Measurements from ENCODE around the gene PRR19. TPM values are rescaled to one million over a fixed set of nuclear protein-coding genes. Genes with fewer than 3 reads are reported as not detected.

PRR19 gene
- polyA plus RNA-seq (2013, experiment 1 of 2) = 2.2 TPM
- 2.0 TPM for polyA plus RNA-seq (2013, experiment 2 of 2)

- Histone ChIP-seq H3K18ac (ENCODE audit: low read length) (peak within 1 kb of the TSS; percentile 100), H3K9ac (ENCODE audit: low read depth, low read length, poor library complexity) (peak within 1 kb of the TSS; percentile 100), H2BK15ac (ENCODE audit: low read length) (peak within 1 kb of the TSS; percentile 99), H2BK120ac (ENCODE audit: low read depth, low read length) (peak within 1 kb of the TSS; percentile 96), H3K4ac (ENCODE audit: low read length) (peak within 1 kb of the TSS; percentile 97), H3K9me3 (replicated peaks in 1 of 2; ENCODE audit: control insufficient read depth in 2 of 2, insufficient read depth in 1 of 2, low read depth in 1 of 2, low read length in 2 of 2) (no peaks in the 10 kb centered on the region), H3K79me1 (ENCODE audit: low read depth, low read length) (peaks cover 2% of the 10 kb centered on the region), H2AFZ (ENCODE audit: low read length) (peak within 1 kb of the TSS; percentile 90), H4K8ac (ENCODE audit: low read depth, low read length) (peak within 1 kb of the TSS; percentile 82), H2BK12ac (ENCODE audit: low read length) (peak within 1 kb of the TSS; percentile 82), H3K4me3 (ENCODE audit: low read length in 2 of 2) (peak within 1 kb of the TSS; percentile 93 to 96), H3K23ac (ENCODE audit: low read depth, low read length, poor library complexity) (peak within 1 kb of the TSS; percentile 91), H2AK5ac (ENCODE audit: low read depth, low read length) (peak within 1 kb of the TSS; percentile 73), H3K14ac (ENCODE audit: low read length) (peak within 1 kb of the TSS; percentile 99), H2BK5ac (ENCODE audit: low read length) (peak within 1 kb of the TSS; percentile 98), H4K91ac (ENCODE audit: low read depth, low read length, poor library complexity) (peak within 1 kb of the TSS; percentile 79), H3K27ac (replicated peaks; ENCODE audit: low read length) (peak within 1 kb of the TSS; percentile 87), H3K4me1 (ENCODE audit: control insufficient read depth in 2 of 2, insufficient read depth in 1 of 2, low read depth in 1 of 2, low read length in 2 of 2) (peaks cover 10 to 13% of the 10 kb centered on the region in 2 donors), H3K36me3 (replicated peaks in 1 of 2; ENCODE audit: control insufficient read depth in 2 of 2, insufficient read depth in 2 of 2, low read length in 2 of 2) (peaks cover 15 to 37% of the 10 kb centered on the region in 2 donors), H3K4me2 (ENCODE audit: insufficient read depth, low read length, poor library complexity, severe bottlenecking) (peak within 1 kb of the TSS; percentile 78), H3K27me3 (ENCODE audit: control insufficient read depth in 3 of 3, insufficient read depth in 3 of 3, low read depth in 1 of 3, low read length in 3 of 3) (no peaks in the 10 kb centered on the region)
- no CpG with 5 or more reads among the region's 21 CpGs for WGBS, 2 donors (ENCODE audit: extremely low coverage in 2 of 2, insufficient read length in 2 of 2, insufficient replicate concordance in 1 of 2)
- DNase-seq (ENCODE audit: low spot score) = no peak
Measured at GRCh38 chr19:42301646-42302203, at the start of gene PRR19. TSS of gene PRR19 (plus strand) at chr19:42302132. CDS start at chr19:42309585, 7,453 bp downstream.

GRCh38 chr19:42252365-42253244 lies 49.3 kb upstream of the PRR19 start:
- Histone ChIP-seq H3K27me3 (ENCODE audit: control insufficient read depth in 3 of 3, insufficient read depth in 3 of 3, low read depth in 1 of 3, low read length in 3 of 3) (no peaks in the 10 kb centered on the region), H2AFZ (ENCODE audit: low read length) (no peak overlapping the region), H2AK5ac (ENCODE audit: low read depth, low read length) (peak overlapping the region; percentile 88), H3K27ac (replicated peaks; ENCODE audit: low read length) (peak overlapping the region; percentile 68), H3K18ac (ENCODE audit: low read length) (peak overlapping the region; percentile 95), H2BK5ac (ENCODE audit: low read length) (peak overlapping the region; percentile 90), H3K23ac (ENCODE audit: low read depth, low read length, poor library complexity) (peak overlapping the region; percentile 89), H3K79me1 (ENCODE audit: low read depth, low read length) (peaks cover 38% of the 10 kb centered on the region), H2BK15ac (ENCODE audit: low read length) (peak overlapping the region; percentile 92), H4K91ac (ENCODE audit: low read depth, low read length, poor library complexity) (no peak overlapping the region), H3K4me2 (ENCODE audit: insufficient read depth, low read length, poor library complexity, severe bottlenecking) (peak overlapping the region; percentile 91), H2BK120ac (ENCODE audit: low read depth, low read length) (peak overlapping the region; percentile 91), H3K14ac (ENCODE audit: low read length) (peak overlapping the region; percentile 56), H3K4me1 (ENCODE audit: control insufficient read depth in 2 of 2, insufficient read depth in 1 of 2, low read depth in 1 of 2, low read length in 2 of 2) (peaks cover 19 to 25% of the 10 kb centered on the region in 2 donors), H3K9me3 (replicated peaks in 1 of 2; ENCODE audit: control insufficient read depth in 2 of 2, insufficient read depth in 1 of 2, low read depth in 1 of 2, low read length in 2 of 2) (no peaks in the 10 kb centered on the region), H4K8ac (ENCODE audit: low read depth, low read length) (no peak overlapping the region), H2BK12ac (ENCODE audit: low read length) (peak overlapping the region; percentile 41), H3K4me3 (ENCODE audit: low read length in 2 of 2) (peak overlapping the region; percentile 94 to 96), H3K36me3 (replicated peaks in 1 of 2; ENCODE audit: control insufficient read depth in 2 of 2, insufficient read depth in 2 of 2, low read length in 2 of 2) (peaks cover 20 to 33% of the 10 kb centered on the region in 2 donors), H3K9ac (ENCODE audit: low read depth, low read length, poor library complexity) (peak overlapping the region; percentile 93), H3K4ac (ENCODE audit: low read length) (no peak overlapping the region)
- WGBS, 2 donors (ENCODE audit: extremely low coverage in 2 of 2, insufficient read length in 2 of 2, insufficient replicate concordance in 1 of 2) = no CpG with 5 or more reads among the region's 27 CpGs
- no peak for DNase-seq (ENCODE audit: low spot score)

GRCh38 chr19:42253245-42254088 lies 48.5 kb upstream of the PRR19 start:
- Histone ChIP-seq H3K9ac (ENCODE audit: low read depth, low read length, poor library complexity) (peak overlapping the region; percentile 99), H4K91ac (ENCODE audit: low read depth, low read length, poor library complexity) (no peak overlapping the region), H3K27ac (replicated peaks; ENCODE audit: low read length) (peak overlapping the region; percentile 96), H3K23ac (ENCODE audit: low read depth, low read length, poor library complexity) (peak overlapping the region; percentile 99), H3K36me3 (replicated peaks in 1 of 2; ENCODE audit: control insufficient read depth in 2 of 2, insufficient read depth in 2 of 2, low read length in 2 of 2) (peaks cover 18 to 30% of the 10 kb centered on the region in 2 donors), H4K8ac (ENCODE audit: low read depth, low read length) (no peak overlapping the region), H2BK15ac (ENCODE audit: low read length) (peak overlapping the region; percentile 92), H2AFZ (ENCODE audit: low read length) (peak overlapping the region; percentile 84), H3K18ac (ENCODE audit: low read length) (peak overlapping the region; percentile 98), H3K4me2 (ENCODE audit: insufficient read depth, low read length, poor library complexity, severe bottlenecking) (peak overlapping the region; percentile 91), H2BK5ac (ENCODE audit: low read length) (peak overlapping the region; percentile 100), H2BK12ac (ENCODE audit: low read length) (no peak overlapping the region), H2BK120ac (ENCODE audit: low read depth, low read length) (peak overlapping the region; percentile 91), H3K4me1 (ENCODE audit: control insufficient read depth in 2 of 2, insufficient read depth in 1 of 2, low read depth in 1 of 2, low read length in 2 of 2) (peaks cover 19 to 25% of the 10 kb centered on the region in 2 donors), H3K14ac (ENCODE audit: low read length) (peak overlapping the region; percentile 56), H3K27me3 (ENCODE audit: control insufficient read depth in 3 of 3, insufficient read depth in 3 of 3, low read depth in 1 of 3, low read length in 3 of 3) (no peaks in the 10 kb centered on the region), H2AK5ac (ENCODE audit: low read depth, low read length) (peak overlapping the region; percentile 88), H3K4me3 (ENCODE audit: low read length in 2 of 2) (peak overlapping the region; percentile 94 to 96), H3K79me1 (ENCODE audit: low read depth, low read length) (peaks cover 35% of the 10 kb centered on the region), H3K4ac (ENCODE audit: low read length) (no peak overlapping the region), H3K9me3 (replicated peaks in 1 of 2; ENCODE audit: control insufficient read depth in 2 of 2, insufficient read depth in 1 of 2, low read depth in 1 of 2, low read length in 2 of 2) (no peaks in the 10 kb centered on the region)
- peak; percentile 73 for DNase-seq (ENCODE audit: low spot score)
- WGBS, 2 donors (ENCODE audit: extremely low coverage in 2 of 2, insufficient read length in 2 of 2, insufficient replicate concordance in 1 of 2) = no CpG with 5 or more reads among the region's 71 CpGs
